ENCODE results near the gene POP4. TPM values are rescaled to one million over a fixed set of nuclear protein-coding genes. Genes with fewer than 3 reads are reported as not detected.

POP4 gene
- total RNA-seq, 1 donor from 2014 or later, result 30.8 TPM

DNA sequence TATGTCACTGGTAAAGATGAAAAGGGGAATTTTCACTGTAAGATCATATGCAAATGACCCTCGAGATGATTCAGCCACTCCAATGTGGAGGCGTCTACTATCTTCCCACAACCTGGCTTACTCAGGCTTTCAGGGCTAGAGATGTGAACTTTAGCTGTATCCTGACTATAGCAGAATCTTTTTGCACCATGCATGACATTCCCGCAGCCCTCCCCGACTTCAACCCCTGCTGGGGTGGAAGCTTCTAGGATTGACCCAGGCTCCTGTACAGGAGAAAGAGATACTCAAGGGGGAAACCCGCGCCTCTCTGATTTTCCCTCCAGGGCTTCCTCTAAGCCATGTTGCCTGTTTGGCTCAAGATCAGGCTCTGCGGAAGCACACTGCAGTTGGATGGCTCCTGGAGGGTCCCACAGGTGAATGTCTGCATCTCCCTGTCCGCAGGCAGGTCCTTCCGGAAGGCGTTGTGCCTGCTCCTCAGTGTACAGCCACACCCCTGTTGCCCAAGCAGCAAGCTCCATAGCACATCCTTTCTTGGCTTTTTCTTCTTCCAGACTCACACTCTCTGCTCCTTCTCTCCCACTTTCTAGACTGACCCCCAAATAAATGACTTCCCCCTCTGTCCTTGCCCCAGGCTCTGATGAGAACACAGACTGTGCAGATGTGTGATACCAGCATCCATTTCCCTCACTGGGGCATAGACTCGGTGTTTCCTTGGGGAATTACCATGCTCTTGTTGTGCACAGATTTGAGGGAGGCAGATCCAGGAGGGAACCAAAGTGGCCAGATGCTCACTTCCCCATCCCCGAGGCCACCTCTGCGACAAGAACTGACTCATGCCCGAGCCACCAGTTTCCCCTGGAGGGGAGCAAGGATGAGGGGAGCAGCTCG lies 29.1 kb upstream of the POP4 start:
- DNase-seq, result no peak

GRCh38 chr19:29577649-29577963 lies 28.5 kb upstream of the POP4 start:
- no peak for DNase-seq

- no peak for DNase-seq
Measured at GRCh38 chr19:29578349-29578748, 27.7 kb upstream of the POP4 start.

DNA sequence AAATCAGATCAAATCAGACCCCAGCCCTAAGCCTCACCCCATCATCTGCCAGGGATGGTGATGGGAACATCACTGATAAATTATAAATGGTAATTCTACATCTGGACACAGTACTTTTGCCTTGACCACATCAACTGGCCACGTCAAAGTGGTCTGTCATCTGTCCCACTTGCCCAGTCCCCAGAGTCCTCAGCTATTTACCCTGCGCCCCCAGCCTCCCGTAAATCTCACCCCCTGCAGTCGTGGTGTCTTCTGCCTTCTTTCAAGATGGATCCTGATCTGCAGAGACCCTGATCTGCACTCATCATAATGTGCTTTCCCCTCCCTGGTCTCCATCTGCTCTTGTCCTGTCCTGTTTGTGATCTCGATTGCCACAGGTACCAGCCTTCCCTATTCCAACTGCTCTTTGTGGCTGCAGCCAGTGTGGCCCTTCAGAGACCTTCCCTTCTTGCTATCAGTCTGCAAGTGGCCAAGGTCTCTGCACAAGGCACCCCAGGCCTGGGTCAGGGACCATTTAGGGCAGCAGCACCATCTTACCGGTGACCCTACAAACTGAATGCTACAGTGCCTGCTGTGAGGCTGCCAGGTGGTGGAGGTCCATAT lies 26.7 kb upstream of the POP4 start:
- no peak for DNase-seq

DNA sequence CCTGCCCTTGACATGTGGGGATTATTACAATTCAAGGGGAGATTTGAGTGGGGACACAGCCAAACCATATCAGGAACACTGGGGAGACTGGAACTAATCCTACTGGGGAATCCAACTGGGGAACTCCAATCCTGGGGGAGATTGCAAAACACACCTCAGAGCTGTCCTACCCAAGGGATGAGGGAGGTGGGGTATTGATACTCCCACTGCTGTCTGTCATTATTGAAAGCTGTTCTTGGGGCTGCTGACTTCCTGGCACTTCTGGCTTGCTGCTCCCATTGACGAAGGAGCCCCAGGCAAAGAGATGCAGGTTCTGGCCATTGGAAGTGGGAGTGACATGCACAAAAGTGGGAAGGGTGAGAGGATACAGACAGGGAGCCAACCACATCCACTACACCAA lies 24.7 kb upstream of the POP4 start:
- DNase-seq, result no peak

- no peak for DNase-seq
Measured at GRCh38 chr19:29583196-29583999, 22.7 kb upstream of the POP4 start.

GRCh38 chr19:29586401-29586800 lies 19.7 kb upstream of the POP4 start:
- DNase-seq, result no peak

GRCh38 chr19:29587059-29587458 lies 19.0 kb upstream of the POP4 start:
- DNase-seq, result no peak

- DNase-seq, result no peak
Measured at GRCh38 chr19:29587518-29587986, 18.5 kb upstream of the POP4 start.

- no peak for DNase-seq
Measured at GRCh38 chr19:29588095-29588494, 18.0 kb upstream of the POP4 start.

GRCh38 chr19:29590278-29590677 lies 15.8 kb upstream of the POP4 start:
- DNase-seq, result no peak

DNA sequence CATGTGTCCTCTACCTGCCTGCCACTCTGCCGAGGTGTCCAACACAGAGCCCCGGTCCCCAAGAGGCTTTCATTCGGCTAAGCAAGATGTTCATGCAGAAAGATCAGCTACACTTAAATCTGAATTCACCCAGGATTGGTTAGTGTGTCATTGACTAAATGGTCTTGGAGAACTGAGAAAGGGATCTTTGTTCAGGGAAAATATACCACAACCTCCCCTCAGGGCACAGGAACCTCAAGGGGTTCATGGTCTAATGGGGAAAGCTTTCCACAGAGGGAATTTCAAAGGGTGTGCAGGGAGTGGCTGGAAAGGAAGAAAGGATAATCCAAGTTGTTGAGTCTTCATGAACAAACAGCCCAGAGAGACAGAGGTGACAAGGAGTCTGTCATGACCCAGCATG lies 14.4 kb upstream of the POP4 start:
- no peak for DNase-seq

DNA sequence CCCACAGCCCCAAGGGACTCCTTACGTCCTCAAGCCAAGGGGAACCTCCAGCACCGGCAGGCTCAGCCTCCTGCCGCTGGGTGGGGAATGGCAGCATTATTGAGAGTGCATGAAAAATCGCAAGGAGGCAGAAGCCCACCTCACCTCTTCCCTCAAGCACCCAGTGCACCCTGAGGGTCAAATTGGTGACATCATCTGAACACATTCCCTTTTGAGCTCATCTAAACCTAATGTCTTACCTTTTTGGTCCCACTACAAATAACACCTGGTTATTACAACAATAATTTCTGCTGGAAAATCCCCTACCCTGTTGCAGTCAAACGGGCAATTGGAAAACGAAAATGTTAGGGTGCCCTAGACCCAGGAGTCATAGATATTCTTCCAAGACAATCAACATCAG lies 12.2 kb upstream of the POP4 start:
- DNase-seq, result no peak

- DNase-seq, result no peak
Measured at GRCh38 chr19:29596080-29596727, 9.9 kb upstream of the POP4 start.

DNA sequence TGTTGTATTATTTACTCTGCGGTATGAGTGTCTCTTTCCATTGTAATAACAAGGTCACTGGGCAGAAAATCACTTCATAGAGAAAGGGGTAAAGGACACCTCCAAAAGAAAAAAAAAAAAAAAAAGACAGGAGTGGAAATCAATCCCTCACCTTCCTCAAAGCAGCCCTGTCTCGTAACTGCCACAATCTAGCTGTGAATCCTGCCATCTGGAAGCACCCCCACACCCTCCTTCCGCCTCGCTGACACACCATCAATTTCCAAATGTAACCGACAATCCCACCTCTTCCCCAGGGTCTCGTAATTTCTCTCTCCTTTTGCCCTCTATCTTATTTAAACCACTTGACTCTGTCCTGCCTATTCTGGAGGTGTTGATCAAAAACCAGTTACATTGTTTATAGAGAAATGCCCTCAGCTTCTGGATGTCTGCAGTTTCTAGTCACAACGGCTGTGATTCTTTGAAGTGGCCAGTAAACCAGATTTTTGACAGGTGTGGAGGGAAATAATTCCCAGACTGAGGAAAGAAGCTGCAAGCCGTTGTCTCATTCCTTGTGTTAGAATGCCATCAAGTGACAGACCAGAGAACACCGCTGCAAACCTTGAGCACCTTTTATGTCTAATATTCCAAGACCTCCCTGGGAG lies 9.1 kb upstream of the POP4 start:
- no peak for DNase-seq

GRCh38 chr19:29598036-29598435 lies 8.0 kb upstream of the POP4 start:
- DNase-seq, result no peak

- DNase-seq, result no peak
Measured at GRCh38 chr19:29598496-29598895, 7.6 kb upstream of the POP4 start.

GRCh38 chr19:29603308-29603707 lies 2.8 kb upstream of the POP4 start:
- no peak for DNase-seq

DNA sequence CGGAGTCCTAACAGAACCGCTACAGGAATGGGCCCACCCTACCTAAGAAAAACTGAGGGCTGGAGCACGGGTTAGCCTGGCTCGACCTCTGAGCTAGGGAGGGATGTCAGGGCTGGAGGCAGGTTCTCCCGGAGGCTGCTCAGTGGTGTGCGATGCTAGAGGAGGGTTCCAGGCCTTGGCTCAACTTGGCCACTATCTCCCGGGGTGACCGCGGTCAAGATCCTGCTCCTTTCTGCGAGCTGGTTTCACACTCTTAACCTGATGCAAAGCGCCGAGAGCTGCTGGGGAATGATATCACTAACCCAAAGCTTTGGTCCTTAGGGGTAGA lies 301 bp downstream of the POP4 start:
- DNase-seq, result no peak

DNA sequence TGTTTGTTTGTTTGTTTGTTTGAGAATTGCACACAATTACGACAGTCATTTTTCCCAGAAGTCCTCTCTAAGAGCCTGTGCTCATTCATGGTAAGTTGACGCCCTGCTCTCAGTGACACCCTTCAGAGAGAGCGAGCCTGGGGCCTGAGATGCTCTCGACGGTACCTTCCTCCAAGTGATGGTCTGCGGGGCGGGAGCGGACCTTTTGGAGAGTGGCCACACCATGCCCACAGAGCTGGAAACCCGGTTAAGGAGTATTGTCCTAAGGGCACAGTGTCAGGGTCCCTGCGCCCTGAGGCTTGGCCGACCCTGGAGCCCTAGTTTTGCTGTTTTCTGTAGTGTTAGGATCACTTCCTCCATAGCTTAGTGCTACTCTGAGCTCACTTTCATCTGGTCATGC lies 3.6 kb downstream of the POP4 start:
- DNase-seq, result no peak

GRCh38 chr19:29610213-29610573 lies 4.1 kb downstream of the POP4 start:
- DNase-seq, result no peak

DNA sequence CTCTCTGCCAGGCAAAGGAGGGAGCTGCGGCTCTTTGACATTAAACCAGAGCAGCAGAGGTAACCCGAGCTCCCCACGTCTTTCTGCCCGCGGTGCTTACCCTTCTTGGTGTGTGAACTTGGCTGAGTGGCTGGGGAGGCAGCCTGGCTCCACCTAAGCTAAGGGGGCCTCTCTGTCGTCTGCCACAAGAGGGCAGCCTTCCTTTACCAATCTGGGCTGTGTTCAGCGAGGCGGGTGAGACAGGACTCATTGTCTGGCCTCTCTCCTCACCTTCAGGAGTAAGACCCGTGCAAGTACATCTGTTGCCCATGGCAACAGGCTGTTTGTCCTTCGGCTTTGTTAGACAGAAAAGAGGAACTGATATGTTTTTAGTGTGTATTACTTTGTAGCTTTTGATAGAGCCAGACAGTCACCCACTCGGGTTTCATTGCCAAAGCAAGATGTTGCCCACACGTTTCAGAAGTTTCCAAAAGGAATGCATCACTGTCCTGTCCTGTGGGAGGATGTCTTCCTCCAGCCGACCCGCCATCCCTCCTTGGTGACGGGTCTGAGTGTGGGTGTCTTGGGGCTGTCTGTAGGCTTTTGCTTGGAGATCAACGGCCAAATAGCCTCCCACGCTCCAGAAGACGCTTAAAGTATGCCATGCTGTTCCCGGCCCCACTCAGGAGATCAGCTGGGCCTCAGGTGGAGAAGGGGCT lies 4.6 kb downstream of the POP4 start:
- peak; percentile 49 for DNase-seq

Data from skin of body (tissue), 2 donors.